SH-SY5Y (cell line): ENCODE measurements around the gene MID1IP1.

Experiments
- GATA2 ChIP-seq: IDR thresholded peaks from 2 replicates; pipeline ENCODE4 v1.6.1; 2011; ENCODE audit warnings: mild to moderate bottlenecking, low read depth, low read length
- GATA3 ChIP-seq: IDR thresholded peaks from 2 replicates; pipeline ENCODE4 v1.6.1; 2011; ENCODE audit warnings: low read depth, mild to moderate bottlenecking, low read length, moderate library complexity

- no peak for TF ChIP-seq GATA2
- no peak for TF ChIP-seq GATA3
Measured at GRCh38 chrX:38850807-38851544, 49.7 kb downstream of the MID1IP1 start.
